ENCODE results near the gene KCTD14. TPM values are rescaled to one million over a fixed set of nuclear protein-coding genes. Genes with fewer than 3 reads are reported as not detected.
"Not testable (repeated sequence)": the region's sequence is repeated elsewhere in the genome, so short reads cannot be mapped to it uniquely, and the experiment has no call there.

Gene KCTD14, protein sequence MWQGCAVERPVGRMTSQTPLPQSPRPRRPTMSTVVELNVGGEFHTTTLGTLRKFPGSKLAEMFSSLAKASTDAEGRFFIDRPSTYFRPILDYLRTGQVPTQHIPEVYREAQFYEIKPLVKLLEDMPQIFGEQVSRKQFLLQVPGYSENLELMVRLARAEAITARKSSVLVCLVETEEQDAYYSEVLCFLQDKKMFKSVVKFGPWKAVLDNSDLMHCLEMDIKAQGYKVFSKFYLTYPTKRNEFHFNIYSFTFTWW
- total RNA-seq (2014; rRNA removed; shearing (Covaris generic)) = 0.80 TPM in 1 of 2 replicates, not detected in the other
- 0.25 TPM in 1 of 2 replicates, not detected in the other for polyA plus RNA-seq (2015; cell fraction: cytosol; rRNA removed)
- not detected in 2 replicates for polyA plus RNA-seq (2015; cell fraction: nucleus; rRNA removed)

- no peak for DNase-seq (ENCODE audit: low read depth, low spot score)
Observed at GRCh38 chr11:78022397-78023396, at the start of gene KCTD14. Gene KCTD14, minus strand, starts transcription at chr11:78023276. Its CDS starts 27 bp downstream, at chr11:78023249.

GRCh38 chr11:78072455-78072854 is 49.4 kb upstream of the KCTD14 start:
- no peak for DNase-seq (ENCODE audit: low read depth, low spot score)
- in situ Hi-C loops (cut with HindIII; ENCODE audit: low pct_unique_long_range_greater_than_20kb, low sequenced_read_pairs) = no loop called here

More at GRCh38 chr11:78022397-78023396, at the start of gene KCTD14:
- in situ Hi-C loops (cut with HindIII; ENCODE audit: low pct_unique_long_range_greater_than_20kb, low sequenced_read_pairs) = no loop called here

- no peak for DNase-seq (ENCODE audit: low read depth, low spot score)
- in situ Hi-C loops (cut with HindIII; ENCODE audit: low pct_unique_long_range_greater_than_20kb, low sequenced_read_pairs) = no loop called here
Observed at GRCh38 chr11:78071717-78072116, 48.6 kb upstream of the KCTD14 start.

- no peak for DNase-seq (ENCODE audit: low read depth, low spot score)
- in situ Hi-C loops (cut with HindIII; ENCODE audit: low pct_unique_long_range_greater_than_20kb, low sequenced_read_pairs) = no loop called here
Observed at GRCh38 chr11:78070621-78071020, 47.5 kb upstream of the KCTD14 start.

- in situ Hi-C loops (cut with HindIII; ENCODE audit: low pct_unique_long_range_greater_than_20kb, low sequenced_read_pairs) = no loop called here
- no peak for DNase-seq (ENCODE audit: low read depth, low spot score)
Observed at GRCh38 chr11:78069465-78069864, 46.4 kb upstream of the KCTD14 start.

- in situ Hi-C loops (cut with HindIII; ENCODE audit: low pct_unique_long_range_greater_than_20kb, low sequenced_read_pairs) = no loop called here
- DNase-seq (ENCODE audit: low read depth, low spot score) = no peak
Observed at GRCh38 chr11:78067704-78068103, 44.6 kb upstream of the KCTD14 start.

DNA sequence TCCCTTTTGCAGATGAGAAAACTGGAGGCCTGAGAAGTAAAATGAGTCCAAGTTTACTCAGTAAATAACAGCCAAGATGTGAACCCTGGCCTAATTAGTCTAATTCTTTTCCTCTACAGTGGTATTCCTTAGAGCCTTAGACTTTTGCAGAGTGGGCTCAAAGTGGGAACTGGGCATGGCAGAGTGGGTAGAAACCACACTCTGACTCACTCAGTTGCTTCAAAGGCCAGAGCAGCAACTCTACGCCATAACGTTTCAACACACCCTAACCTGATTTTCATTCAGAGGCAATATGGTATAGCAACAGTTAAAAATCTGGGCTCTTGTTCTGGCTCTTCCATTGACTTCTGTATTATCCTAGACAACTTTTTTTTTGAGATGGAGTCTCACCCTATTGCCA is 43.4 kb upstream of the KCTD14 start:
- in situ Hi-C loops (cut with HindIII; ENCODE audit: low pct_unique_long_range_greater_than_20kb, low sequenced_read_pairs) = no loop called here
- no peak for DNase-seq (ENCODE audit: low read depth, low spot score)

DNA sequence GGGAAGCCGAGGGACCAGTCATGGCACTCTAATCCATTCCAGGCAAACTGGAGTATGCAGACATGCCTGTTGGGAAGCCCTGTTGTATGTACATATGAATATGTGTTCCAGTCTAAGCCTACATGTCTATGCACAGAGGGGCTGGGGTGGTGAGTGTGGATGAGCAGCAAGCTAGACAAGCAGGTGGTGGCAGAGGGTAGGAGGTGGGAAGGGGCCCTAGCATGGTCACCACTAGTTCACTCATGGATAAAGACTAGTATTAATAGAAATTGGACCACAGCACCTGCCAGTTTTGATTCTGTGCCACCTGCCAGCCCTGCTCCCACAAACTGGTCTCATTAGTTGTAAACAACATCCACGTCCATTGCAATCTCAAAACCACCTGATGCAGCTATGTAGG is 42.1 kb upstream of the KCTD14 start:
- in situ Hi-C loops (cut with HindIII; ENCODE audit: low pct_unique_long_range_greater_than_20kb, low sequenced_read_pairs) = no loop called here
- no peak for DNase-seq (ENCODE audit: low read depth, low spot score)

GRCh38 chr11:78063440-78064181 is 40.5 kb upstream of the KCTD14 start, which contains the start of gene THRSP:
Gene THRSP, plus strand, starts transcription at chr11:78063861. Its CDS starts 21 bp downstream, at chr11:78063882.
- no peak for DNase-seq (ENCODE audit: low read depth, low spot score)
- in situ Hi-C loops (cut with HindIII; ENCODE audit: low pct_unique_long_range_greater_than_20kb, low sequenced_read_pairs) = no loop called here

DNA sequence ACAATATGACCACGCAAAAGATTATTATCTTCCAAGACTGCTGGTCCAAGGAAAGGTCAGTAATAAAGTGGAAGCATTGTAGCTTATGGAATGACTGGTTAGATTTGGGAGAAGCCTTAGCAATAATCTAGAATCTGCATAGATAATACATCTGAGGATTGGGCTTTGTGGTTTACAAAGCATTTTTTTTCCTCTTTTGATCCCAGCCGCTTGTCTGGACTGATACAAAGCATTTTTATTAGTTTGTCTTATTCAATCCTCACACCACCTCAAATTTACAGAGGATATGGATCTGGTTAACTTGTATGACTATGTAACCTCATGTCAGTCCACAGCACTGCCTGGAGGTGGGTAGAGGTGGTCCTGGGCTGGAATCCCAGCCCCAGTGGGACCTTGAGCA is 39.6 kb upstream of the KCTD14 start:
- DNase-seq (ENCODE audit: low read depth, low spot score) = no peak
- in situ Hi-C loops (cut with HindIII; ENCODE audit: low pct_unique_long_range_greater_than_20kb, low sequenced_read_pairs) = no loop called here

- DNase-seq (ENCODE audit: low read depth, low spot score) = no peak
- in situ Hi-C loops (cut with HindIII; ENCODE audit: low pct_unique_long_range_greater_than_20kb, low sequenced_read_pairs) = no loop called here
Observed at GRCh38 chr11:78061921-78062311, 38.8 kb upstream of the KCTD14 start.

- no peak for DNase-seq (ENCODE audit: low read depth, low spot score)
- in situ Hi-C loops (cut with HindIII; ENCODE audit: low pct_unique_long_range_greater_than_20kb, low sequenced_read_pairs) = no loop called here
Observed at GRCh38 chr11:78061088-78061920, 38.2 kb upstream of the KCTD14 start.

GRCh38 chr11:78060533-78060932 is 37.5 kb upstream of the KCTD14 start:
- in situ Hi-C loops (cut with HindIII; ENCODE audit: low pct_unique_long_range_greater_than_20kb, low sequenced_read_pairs) = no loop called here
- DNase-seq (ENCODE audit: low read depth, low spot score) = no peak

DNA sequence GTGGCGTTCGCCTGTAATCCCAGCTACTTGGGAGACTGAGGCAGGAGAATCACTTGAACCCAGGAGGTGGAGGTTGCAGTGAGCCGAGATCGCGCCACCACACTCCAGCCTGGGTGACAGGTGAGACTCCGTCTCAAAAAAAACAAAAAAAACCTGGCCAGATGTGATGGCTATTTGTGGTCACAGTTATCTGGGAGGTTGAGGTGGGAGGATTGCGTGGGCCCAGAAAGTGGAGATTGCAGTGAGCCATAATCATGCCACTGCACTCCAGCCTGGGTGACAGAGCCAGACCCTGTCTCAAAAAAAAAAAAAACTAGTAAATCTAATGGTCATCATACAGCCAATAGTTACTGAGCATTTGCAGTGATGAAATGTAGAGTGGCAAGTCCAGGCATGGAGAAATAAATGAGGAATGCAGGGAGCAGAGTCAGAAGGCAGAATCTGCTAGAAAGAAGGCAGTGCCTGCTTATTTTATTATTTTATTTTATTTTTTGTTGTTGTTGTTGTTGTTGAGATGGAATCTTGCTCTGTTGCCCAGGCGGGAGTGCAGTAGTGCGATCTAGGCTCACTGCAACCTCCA is 36.8 kb upstream of the KCTD14 start:
- DNase-seq (ENCODE audit: low read depth, low spot score); in situ Hi-C loops (cut with HindIII; ENCODE audit: low pct_unique_long_range_greater_than_20kb, low sequenced_read_pairs): not testable (repeated sequence)

- no peak for DNase-seq (ENCODE audit: low read depth, low spot score)
- in situ Hi-C loops (cut with HindIII; ENCODE audit: low pct_unique_long_range_greater_than_20kb, low sequenced_read_pairs) = no loop called here
Observed at GRCh38 chr11:78057462-78058055, 34.5 kb upstream of the KCTD14 start.

DNA sequence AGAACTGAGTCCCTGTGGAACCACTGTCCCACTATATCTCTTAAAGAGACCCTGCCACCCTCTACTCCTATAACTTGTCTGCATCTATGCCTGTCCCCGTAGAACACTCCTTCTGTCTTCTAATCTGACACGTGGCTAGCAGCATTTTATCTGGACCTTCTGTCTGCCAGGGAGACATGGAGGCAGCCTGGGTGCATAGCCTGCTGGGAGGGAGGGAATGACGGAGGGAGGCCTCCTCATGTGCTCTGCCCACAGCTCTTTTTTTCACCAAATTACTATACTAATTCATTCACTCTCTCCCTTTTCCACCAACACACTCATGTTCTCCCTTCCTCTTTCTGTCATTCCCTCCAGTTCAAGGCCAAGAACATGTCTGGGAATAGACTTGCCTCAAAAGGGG is 33.0 kb upstream of the KCTD14 start:
- DNase-seq (ENCODE audit: low read depth, low spot score) = no peak
- in situ Hi-C loops (cut with HindIII; ENCODE audit: low pct_unique_long_range_greater_than_20kb, low sequenced_read_pairs) = no loop called here

Data from SK-MEL-5 (cell line).